Measurements from ENCODE around the gene WFDC1.

The WFDC1 gene

DNA sequence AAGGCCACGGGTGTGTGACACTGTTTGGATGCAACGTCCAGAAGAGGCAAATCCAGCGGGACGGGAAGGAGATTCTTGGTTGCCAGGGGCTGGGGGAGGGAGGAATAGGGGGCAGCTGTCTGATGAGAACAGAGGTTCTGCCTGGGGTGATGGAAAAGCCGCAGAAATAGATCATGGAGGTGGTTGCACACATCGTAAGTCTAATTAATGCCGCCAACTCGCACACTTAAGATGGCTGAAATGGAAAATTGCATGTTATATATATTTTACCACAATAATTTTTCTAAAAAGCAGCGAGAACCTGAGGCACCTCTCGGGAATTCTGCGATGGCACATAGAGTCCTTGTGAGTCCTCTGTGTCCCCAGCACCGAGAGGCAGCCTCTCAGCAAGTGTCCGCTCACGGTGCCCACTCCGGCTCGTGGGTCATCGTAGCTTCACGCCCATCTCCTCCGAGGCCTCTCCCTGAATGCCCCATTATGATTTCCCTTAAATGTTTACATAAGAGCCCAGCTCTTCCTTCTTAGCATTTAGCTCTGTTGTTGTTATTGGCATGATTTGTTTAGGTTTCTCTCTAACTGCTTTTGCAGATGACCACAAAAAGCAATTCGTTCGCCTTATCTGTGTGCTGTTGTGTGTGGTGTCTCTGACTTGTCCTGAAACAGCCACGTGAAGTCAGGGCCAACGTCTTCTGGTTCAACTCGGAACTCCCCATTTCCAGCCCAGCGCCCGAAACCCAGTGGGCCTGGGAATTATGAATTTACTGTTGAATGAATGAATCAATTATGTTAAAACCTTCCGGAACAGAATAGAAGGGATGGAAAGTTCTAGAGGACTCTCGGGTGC lies 7.7 kb downstream of the WFDC1 start:
- no peak for DNase-seq (ENCODE audit: low read depth)

DNA sequence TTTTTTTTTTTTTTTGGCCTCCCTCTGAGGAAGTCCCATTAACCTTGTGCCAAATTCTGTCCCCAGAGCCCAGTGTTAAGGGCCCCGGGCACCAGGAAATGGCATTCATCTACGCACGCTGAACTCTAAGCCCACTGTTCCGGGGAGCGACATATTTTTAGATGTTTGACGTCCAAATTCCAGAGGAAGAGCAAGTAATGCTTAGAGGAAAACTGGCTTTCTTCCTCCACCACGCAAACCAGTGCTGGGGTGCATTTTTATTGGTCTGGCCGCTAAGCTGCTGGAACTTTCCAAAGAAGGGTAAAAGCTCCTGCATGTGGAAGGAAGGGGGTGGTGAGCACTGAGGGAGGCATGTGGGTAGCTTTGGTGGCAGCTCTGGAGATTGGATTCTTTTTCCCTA lies 8.3 kb downstream of the WFDC1 start:
- DNase-seq (ENCODE audit: low read depth), result no peak

- DNase-seq (ENCODE audit: low read depth), result no peak
Measured at GRCh38 chr16:84303516-84303915, 8.8 kb downstream of the WFDC1 start.

DNA sequence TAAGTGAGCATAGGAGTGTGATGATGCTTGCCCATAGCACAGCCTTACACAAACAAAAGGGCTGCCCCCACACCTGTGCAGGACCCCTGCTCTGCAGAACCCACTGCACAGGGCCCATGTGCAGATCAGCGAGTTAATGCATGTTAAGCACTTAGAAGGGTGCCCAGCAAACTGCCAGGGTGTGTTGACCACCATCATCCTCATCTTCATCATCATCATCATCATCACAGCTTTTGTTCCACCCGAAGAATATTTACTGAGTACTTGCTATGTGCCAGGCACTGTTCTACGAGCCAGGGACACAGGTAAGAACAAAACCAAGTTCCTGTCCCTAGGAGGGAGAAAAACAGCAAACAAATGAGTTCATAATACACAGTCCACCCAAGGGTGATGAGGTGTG lies 11.9 kb downstream of the WFDC1 start:
- no peak for DNase-seq (ENCODE audit: low read depth)

DNA sequence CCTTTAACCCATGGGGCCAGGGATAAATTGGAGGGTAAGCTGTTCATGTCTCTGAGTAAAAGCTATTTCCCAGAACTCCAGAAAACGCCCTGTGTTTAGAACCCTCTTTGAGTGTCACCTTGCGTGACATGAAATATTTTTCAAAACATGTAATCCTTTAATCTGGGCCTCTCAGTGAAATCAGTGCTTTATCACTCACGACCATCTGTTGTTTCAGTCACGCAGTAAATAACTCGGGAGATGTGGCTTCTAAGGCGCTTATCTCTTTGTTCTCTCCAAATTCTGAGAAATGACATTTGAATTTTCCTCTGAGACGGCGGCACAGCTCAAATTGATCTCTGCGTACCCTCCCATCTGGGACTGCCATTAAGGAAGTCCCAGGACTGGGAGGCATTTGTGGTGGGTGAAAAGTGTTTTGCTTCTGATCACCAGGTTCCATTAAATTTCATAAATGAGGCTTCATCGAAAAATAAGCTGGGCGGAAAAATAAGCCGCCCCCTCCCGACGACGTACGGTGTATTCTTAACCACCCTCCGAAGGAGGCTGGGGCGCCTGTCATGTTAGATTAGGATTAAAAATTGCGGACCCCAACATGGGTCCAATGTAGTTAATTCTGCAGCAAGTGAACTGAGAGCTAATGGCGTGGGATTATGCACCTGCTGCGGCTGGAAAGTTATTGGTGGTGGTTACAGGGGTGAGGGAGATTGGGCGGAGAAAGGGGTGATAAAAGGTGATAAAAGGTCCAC lies 12.7 kb downstream of the WFDC1 start:
- DNase-seq (ENCODE audit: low read depth), result no peak

GRCh38 chr16:84308120-84308519 lies 13.4 kb downstream of the WFDC1 start:
- no peak for DNase-seq (ENCODE audit: low read depth)

GRCh38 chr16:84310642-84311041 lies 16.0 kb downstream of the WFDC1 start:
- no peak for DNase-seq (ENCODE audit: low read depth)

GRCh38 chr16:84312783-84313382 lies 18.2 kb downstream of the WFDC1 start:
- DNase-seq (ENCODE audit: low read depth), result no peak

- DNase-seq (ENCODE audit: low read depth), result no peak
Measured at GRCh38 chr16:84313921-84314320, 19.2 kb downstream of the WFDC1 start.

DNA sequence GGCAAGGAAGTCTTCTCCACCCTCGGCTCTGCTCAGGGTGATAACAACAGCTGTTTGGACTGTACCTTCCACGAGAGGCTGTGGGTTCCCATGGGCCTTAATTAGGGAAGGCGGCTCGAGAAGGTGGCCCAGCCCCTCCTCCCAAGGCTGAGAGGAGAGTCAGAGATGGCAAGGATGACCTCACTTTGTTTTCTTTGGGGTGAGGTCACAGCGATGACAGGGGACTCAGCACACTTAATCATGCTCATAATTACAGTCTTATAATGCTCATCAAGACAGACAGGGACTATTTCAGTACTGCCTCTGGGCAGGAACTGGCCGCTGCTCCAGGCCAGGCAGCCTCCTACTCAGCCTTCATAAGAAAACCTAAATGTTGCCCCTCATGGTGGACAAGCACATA lies 19.7 kb downstream of the WFDC1 start:
- DNase-seq (ENCODE audit: low read depth), result no peak

GRCh38 chr16:84314814-84315213 lies 20.1 kb downstream of the WFDC1 start:
- no peak for DNase-seq (ENCODE audit: low read depth)

- DNase-seq (ENCODE audit: low read depth), result no peak
Measured at GRCh38 chr16:84315422-84315821, 20.7 kb downstream of the WFDC1 start.

DNA sequence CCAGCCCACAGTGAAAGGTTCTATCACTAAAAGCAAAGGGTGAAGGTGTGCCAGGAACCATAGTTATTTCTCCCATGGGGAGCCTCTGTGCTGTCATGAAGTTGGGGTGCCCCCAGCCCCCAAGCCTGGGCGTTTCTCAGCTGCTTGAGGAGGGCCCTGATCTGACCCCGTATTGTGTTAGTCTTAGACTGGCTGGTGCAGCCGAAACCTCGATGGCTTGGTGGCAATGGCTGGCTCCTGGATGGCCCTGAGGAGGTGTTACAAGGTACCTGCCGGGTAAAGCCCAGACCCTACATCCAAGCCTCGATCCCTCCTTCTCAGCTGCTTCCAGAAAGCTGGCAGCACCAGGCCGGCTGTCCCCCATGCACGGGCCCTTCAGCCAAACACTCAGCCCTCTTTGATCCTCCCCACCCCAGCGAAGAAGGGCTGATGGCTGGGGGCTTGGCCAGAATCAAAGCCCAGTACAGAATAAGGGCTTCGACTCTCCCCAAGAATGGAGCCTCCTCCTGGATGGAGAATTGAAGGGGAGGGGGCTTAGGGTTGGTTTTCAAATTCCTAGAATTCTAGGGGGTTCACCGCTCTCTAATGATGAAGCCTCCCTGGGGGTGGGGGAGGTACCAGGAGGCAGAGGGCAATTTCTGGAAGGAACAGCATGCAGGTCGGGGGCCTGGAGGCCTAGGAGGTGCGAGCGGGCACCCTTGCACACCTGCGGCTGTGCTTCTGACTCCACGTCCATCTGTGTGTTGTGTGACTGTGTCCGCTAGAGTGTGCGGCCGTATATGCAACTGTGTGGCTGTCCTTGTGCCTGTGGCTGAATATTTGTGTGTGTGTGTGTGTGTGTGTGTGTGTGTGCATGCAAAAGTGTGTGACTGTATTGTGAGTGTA lies 23.7 kb downstream of the WFDC1 start:
- DNase-seq (ENCODE audit: low read depth), result no peak

- DNase-seq (ENCODE audit: low read depth), result no peak
Measured at GRCh38 chr16:84319146-84319760, 24.6 kb downstream of the WFDC1 start.

DNA sequence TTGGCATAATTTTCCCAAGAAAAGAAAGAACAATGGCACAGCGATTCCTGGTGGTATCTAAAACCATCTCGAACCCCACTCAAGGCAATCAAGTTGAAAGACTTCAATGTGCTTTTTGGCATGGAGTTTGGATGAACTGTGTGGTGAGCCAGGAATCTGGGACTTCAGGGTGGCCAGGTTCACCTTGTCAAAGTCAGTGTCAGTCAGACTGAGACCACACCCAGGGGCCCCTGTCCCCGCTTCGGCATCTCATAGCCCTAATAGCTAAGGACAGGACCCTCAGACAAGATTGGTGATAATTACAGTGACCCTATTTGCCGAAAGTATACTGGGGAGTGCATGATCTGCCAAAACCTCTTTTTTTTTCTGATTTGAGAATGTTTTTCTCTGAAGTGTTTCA lies 25.8 kb downstream of the WFDC1 start:
- DNase-seq (ENCODE audit: low read depth), result no peak

DNA sequence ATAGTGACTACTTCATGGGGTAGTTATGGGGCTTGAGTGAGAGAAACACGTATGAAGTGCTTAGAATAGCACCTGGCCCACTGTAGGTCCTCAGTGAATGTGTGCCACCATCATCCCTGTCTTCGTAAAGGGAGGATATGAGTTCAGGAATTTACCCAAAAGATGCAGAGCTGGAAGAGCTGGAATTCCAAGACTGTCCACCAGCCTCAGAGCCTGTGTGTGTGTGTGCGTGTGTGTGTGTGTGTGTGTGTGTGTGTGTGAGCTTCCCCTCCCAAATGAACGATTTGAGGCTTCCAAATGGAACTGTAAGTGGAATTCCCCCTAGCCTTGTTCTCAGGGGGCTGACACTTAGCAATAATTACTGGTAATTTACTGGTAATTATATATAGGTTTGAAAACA lies 27.3 kb downstream of the WFDC1 start:
- no peak for DNase-seq (ENCODE audit: low read depth)

GRCh38 chr16:84322749-84323148 lies 28.1 kb downstream of the WFDC1 start:
- no peak for DNase-seq (ENCODE audit: low read depth)

GRCh38 chr16:84323606-84324005 lies 28.9 kb downstream of the WFDC1 start:
- no peak for DNase-seq (ENCODE audit: low read depth)

DNA sequence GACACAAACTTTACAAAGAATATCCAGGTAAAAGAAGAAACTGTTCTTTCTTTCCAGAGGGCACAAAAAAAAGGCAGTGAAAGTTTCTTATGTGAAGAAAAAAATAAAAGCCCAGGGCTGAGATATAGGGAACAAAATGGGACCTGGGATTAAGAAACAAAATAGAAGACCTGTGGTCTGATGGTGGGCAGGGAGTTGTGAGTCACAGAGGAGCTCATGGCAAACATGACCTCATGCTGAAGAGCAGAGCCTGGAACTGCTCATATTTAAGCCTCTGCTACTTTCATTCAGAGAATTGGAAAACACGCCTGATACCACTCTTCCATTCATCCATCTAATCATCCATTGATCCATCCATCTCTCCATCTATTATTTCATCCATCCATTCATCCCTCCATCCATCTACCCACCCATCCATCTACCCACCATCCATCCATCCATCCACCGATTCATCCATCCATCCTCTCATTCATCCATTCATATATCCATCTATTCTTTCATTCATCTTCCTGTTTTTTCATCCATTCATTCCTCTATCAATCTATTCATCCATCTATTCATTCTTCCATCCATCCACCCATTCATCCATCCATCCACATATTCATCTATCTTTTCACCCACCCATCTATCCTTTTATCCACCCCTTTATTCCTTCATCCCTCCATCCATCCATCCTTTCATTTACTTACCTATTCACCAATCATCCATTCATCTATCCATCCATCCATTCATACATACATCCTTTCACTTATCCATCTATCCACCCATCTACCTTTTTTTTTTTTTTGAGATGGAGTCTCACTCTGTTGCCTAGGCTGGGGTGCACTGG lies 30.0 kb downstream of the WFDC1 start:
- DNase-seq (ENCODE audit: low read depth), result no peak

GRCh38 chr16:84326545-84326944 lies 31.9 kb downstream of the WFDC1 start:
- no peak for DNase-seq (ENCODE audit: low read depth)

All from stimulated activated CD4-positive, alpha-beta T cell treated with anti-CD3 and anti-CD28 coated beads, Interleukin-2, amount 100 ng/mL, for 4 hours (primary cell).